Activated CD4-positive, alpha-beta T cell treated with anti-CD3 and anti-CD28 coated beads, Interleukin-2, amount 10 ng/mL, durations not matched to agents 7 days and 5 days (primary cell): ENCODE measurements around the gene INPP5D. TPM values are rescaled to one million over a fixed set of nuclear protein-coding genes. Genes with fewer than 3 reads are reported as not detected.
A peak's percentile ranks its signal among the peaks of the same experiment; 100 is the strongest.

Experiments used
- CTCF ChIA-PET: fragments of 350-600 bp; sonication (Branson Sonifier 250); formaldehyde crosslinking; loops from one replicate; lab custom pipeline; 2021; ENCODE audit warnings: antibody characterized with exemption; lab: Charles Lee
- POLR2A ChIA-PET: fragments of 350-600 bp; sonication (Branson Sonifier 250); formaldehyde crosslinking; loops from one replicate; lab custom pipeline; 2021; ENCODE audit warnings: antibody characterized with exemption; lab: Charles Lee
- DNase-seq: peaks from one replicate; pipeline ENCODE4 v3.0.0-alpha.2; 2020
- H3K27ac Mint-ChIP-seq: one replicate; pipeline ENCODE4 v1.8.0; 2021; ENCODE audit warnings: mild to moderate bottlenecking, moderate library complexity, mixed read lengths
- H3K27me3 Mint-ChIP-seq: one replicate; pipeline ENCODE4 v1.8.0; 2021; ENCODE audit warnings: mixed read lengths
- H3K36me3 Mint-ChIP-seq: one replicate; pipeline ENCODE4 v1.8.0; 2021; ENCODE audit warnings: low read depth, mixed read lengths
- H3K4me1 Mint-ChIP-seq: one replicate; pipeline ENCODE4 v1.8.0; 2021; ENCODE audit warnings: mixed read lengths
- H3K4me3 Mint-ChIP-seq: one replicate; pipeline ENCODE4 v1.8.0; 2021; ENCODE audit warnings: mild to moderate bottlenecking, moderate library complexity, mixed read lengths
- H3K9me3 Mint-ChIP-seq: one replicate; pipeline ENCODE4 v1.8.0; 2021; ENCODE audit warnings: mixed read lengths
- total RNA-seq, 2 experiments: library from RNA; stranded (reverse); gene quantifications; one replicate each; pipeline ENCODE4 v1.2.3, GENCODE V29; 2021

The INPP5D gene
- total RNA-seq, 2 experiments from 2014 or later, result 121 to 138 TPM

GRCh38 chr2:233256048-233256447, 195.9 kb downstream of the INPP5D start:
- Mint-ChIP-seq H3K4me3 (no peak overlapping the region), H3K36me3 (peaks cover 68% of the 10 kb centered on the region), H3K9me3 (no peaks in the 10 kb centered on the region), H3K27me3 (no peaks in the 10 kb centered on the region), H3K27ac (peak overlapping the region; percentile 62), H3K4me1 (peaks cover 70% of the 10 kb centered on the region)
- ChIA-PET CTCF (interaction anchor here (1.3 kb wide), 1 partner anchor 9 kb away, joined by 4 read pairs; no protein-coding TSS in a partner anchor), POLR2A (interaction anchor here (1.8 kb wide), 1 partner anchor 11 kb away, joined by 5 read pairs; no protein-coding TSS in a partner anchor)
- no peak for DNase-seq

Other genes with a start within 250 kb of the INPP5D start
- gene SNORC, start 190.1 kb upstream of the INPP5D start, total RNA-seq, result 1 to 10 TPM in 1 of 2 experiments, under 1 TPM in 1; 0.97 to 1.1 TPM
- not detected for gene NGEF, start 47.1 kb upstream of the INPP5D start, total RNA-seq
- gene NEU2, start 27.7 kb upstream of the INPP5D start, total RNA-seq, result not detected
- 10 to 100 TPM; 52.6 to 55.4 TPM for gene ATG16L1, start 191.3 kb downstream of the INPP5D start, total RNA-seq
- gene SAG, start 247.5 kb downstream of the INPP5D start, total RNA-seq, result not detected